HEK293T (cell line): Measurements from ENCODE around the gene GTF2H4.
A peak's percentile ranks its signal among the peaks of the same experiment; 100 is the strongest.
"Not testable (repeated sequence)": the region's sequence is repeated elsewhere in the genome, so short reads cannot be mapped to it uniquely, and the experiment has no call there.

Source experiments
- CTCF ChIA-PET: fragments of 350-600 bp; formaldehyde crosslinking; extraction: SDS; loops from one replicate; lab custom pipeline; 2021; ENCODE audit warnings: antibody characterized with exemption, inconsistent platforms; lab: Yijun Ruan, JAX
- POLR2A ChIA-PET: fragments of 350-600 bp; formaldehyde crosslinking; extraction: SDS; loops from one replicate; lab custom pipeline; 2020; ENCODE audit warnings: antibody characterized with exemption, inconsistent platforms; lab: Yijun Ruan, JAX
- DNase-seq: peaks from one replicate; pipeline ENCODE4 v3.0.0; 2012; ENCODE audit warnings: mixed read lengths; ENCODE audit errors: extremely low spot score
- ARNT ChIP-seq: fragments of 450-650 bp; IDR thresholded peaks from 2 replicates; pipeline ENCODE4 v1.6.1; 2017; ENCODE audit warnings: mild to moderate bottlenecking
- BHLHE40 ChIP-seq: fragments of 450-650 bp; IDR thresholded peaks from 2 replicates; pipeline ENCODE4 v1.6.1; 2016; ENCODE audit warnings: mild to moderate bottlenecking, moderate library complexity, borderline replicate concordance
- CTBP1 ChIP-seq: fragments of 450-650 bp; IDR thresholded peaks from 2 replicates; pipeline ENCODE4 v1.6.1; 2016; ENCODE audit warnings: borderline replicate concordance
- ELF4 ChIP-seq: fragments of 450-650 bp; IDR thresholded peaks from 2 replicates; pipeline ENCODE4 v1.6.1; 2017; ENCODE audit warnings: antibody characterized with exemption
- FOXA1 ChIP-seq: fragments of 450-650 bp; IDR thresholded peaks from 2 replicates; pipeline ENCODE4 v1.6.1; 2016; ENCODE audit warnings: mild to moderate bottlenecking
- FOXK2 ChIP-seq: fragments of 450-650 bp; IDR thresholded peaks from 2 replicates; pipeline ENCODE4 v1.6.1; 2016; ENCODE audit warnings: mild to moderate bottlenecking
- FOXM1 ChIP-seq: fragments of 450-650 bp; IDR thresholded peaks from 2 replicates; pipeline ENCODE4 v1.6.1; 2017; ENCODE audit warnings: mild to moderate bottlenecking, borderline replicate concordance
- HDGF ChIP-seq: fragments of 450-650 bp; IDR thresholded peaks from 2 replicates; pipeline ENCODE4 v1.6.1; 2017; ENCODE audit warnings: antibody characterized with exemption, borderline replicate concordance
- L3MBTL2 ChIP-seq: fragments of 450-650 bp; conservative IDR thresholded peaks from 2 replicates; pipeline ENCODE4 v1.6.1; 2016; ENCODE audit warnings: mild to moderate bottlenecking
- LEF1 ChIP-seq: fragments of 450-650 bp; IDR thresholded peaks from 2 replicates; pipeline ENCODE4 v1.6.1; 2017; ENCODE audit warnings: mild to moderate bottlenecking, borderline replicate concordance
- NFRKB ChIP-seq: fragments of 450-650 bp; IDR thresholded peaks from 2 replicates; pipeline ENCODE4 v1.6.1; 2016; ENCODE audit warnings: mild to moderate bottlenecking, moderate library complexity
- PKNOX1 ChIP-seq: fragments of 450-650 bp; IDR thresholded peaks from 2 replicates; pipeline ENCODE4 v1.6.1; 2016
- SP1 ChIP-seq: fragments of 450-650 bp; IDR thresholded peaks from 2 replicates; pipeline ENCODE4 v1.6.1; 2017
- SUZ12 ChIP-seq: fragments of 450-650 bp; IDR thresholded peaks from 2 replicates; pipeline ENCODE4 v1.6.1; 2016; ENCODE audit warnings: mild to moderate bottlenecking
- TARDBP ChIP-seq: fragments of 450-650 bp; IDR thresholded peaks from 2 replicates; pipeline ENCODE4 v1.6.1; 2016
- ZNF384 ChIP-seq: fragments of 450-650 bp; IDR thresholded peaks from 2 replicates; pipeline ENCODE4 v1.6.1; 2016

GTF2H4 gene

GRCh38 chr6:30907758-30908591 is at the start of gene GTF2H4:
Gene GTF2H4, plus strand, starts transcription at chr6:30908207.
- DNase-seq, result peak; percentile 91
- POLR2A ChIA-PET, result interaction anchor here (0.6 to 1.5 kb wide), 9 partner anchors 9 to 177 kb away, joined by 3 to 9 read pairs (median 4); partner anchors contain the start of gene DDR1
- CTCF ChIA-PET, result interaction anchor here (0.6 kb wide), 1 partner anchor 109 kb away, joined by 3 read pairs; no protein-coding TSS in a partner anchor
- TF ChIP-seq LEF1 (no peak), PKNOX1 (no peak), ARNT (no peak; the same call in 1 of the 2 replicates), FOXK2 (no peak), FOXA1 (no peak), SUZ12 (peak; percentile 95), TARDBP (no peak), HDGF (no peak), CTBP1 (peak; percentile 68; the same call in 1 of the 2 replicates), SP1 (no peak), BHLHE40 (no peak), L3MBTL2 (peak; percentile 64), FOXM1 (no peak), ELF4 (peak; percentile 88)

GRCh38 chr6:30859726-30860125 is 48.3 kb upstream of the GTF2H4 start:
- CTCF ChIA-PET, result interaction anchor here (0.6 kb wide), 1 partner anchor 246 kb away, joined by 3 read pairs; no protein-coding TSS in a partner anchor
- POLR2A ChIA-PET, DNase-seq: not testable (repeated sequence)

GRCh38 chr6:30861257-30862048 is 46.6 kb upstream of the GTF2H4 start:
- POLR2A ChIA-PET, result no interaction called here
- TF ChIP-seq FOXM1 (no peak), ARNT (no peak), L3MBTL2 (no peak), BHLHE40 (no peak), TARDBP (no peak), SUZ12 (no peak), NFRKB (no peak)
- CTCF ChIA-PET, result no interaction called here
- DNase-seq, result no peak

- DNase-seq, result no peak
- ChIA-PET POLR2A (no interaction called here), CTCF (interaction anchor here (0.6 kb wide), 1 partner anchor 488 kb away, joined by 5 read pairs; no protein-coding TSS in a partner anchor)
- TF ChIP-seq ARNT, result no peak
- TF ChIP-seq HDGF, result no peak
- no peak for TF ChIP-seq ZNF384
- TF ChIP-seq SUZ12, result no peak
- TF ChIP-seq BHLHE40, result no peak
- TF ChIP-seq NFRKB, result no peak
- no peak for TF ChIP-seq CTBP1
- TF ChIP-seq FOXK2, result no peak
- TF ChIP-seq FOXA1, result no peak
- TF ChIP-seq PKNOX1, result no peak; the same call in 1 of the 2 replicates
- TF ChIP-seq L3MBTL2, result no peak
- TF ChIP-seq TARDBP, result no peak
- no peak for TF ChIP-seq FOXM1
- TF ChIP-seq ELF4, result no peak
- no peak for TF ChIP-seq LEF1
- TF ChIP-seq SP1, result no peak
Measured at GRCh38 chr6:30862156-30862875, 45.7 kb upstream of the GTF2H4 start.

GRCh38 chr6:30864325-30864724 is 43.7 kb upstream of the GTF2H4 start:
- no peak for DNase-seq
- TF ChIP-seq NFRKB (no peak), CTBP1 (no peak), FOXK2 (no peak), TARDBP (no peak), L3MBTL2 (no peak), BHLHE40 (no peak), ELF4 (no peak), LEF1 (no peak), PKNOX1 (no peak), SP1 (no peak), FOXM1 (no peak)
- CTCF ChIA-PET, result no interaction called here
- POLR2A ChIA-PET, result interaction anchor here (1.0 kb wide), 1 partner anchor 18 kb away, joined by 3 read pairs; no protein-coding TSS in a partner anchor

- DNase-seq, POLR2A ChIA-PET: not testable (repeated sequence)
- CTCF ChIA-PET, result interaction anchor here (0.6 kb wide), 2 partner anchors 20 to 39 kb away, joined by 3 to 5 read pairs; no protein-coding TSS in a partner anchor
Measured at GRCh38 chr6:30869241-30869749, 38.7 kb upstream of the GTF2H4 start.
